ENCODE results near the gene TMEM135. TPM values are rescaled to one million over a fixed set of nuclear protein-coding genes. Genes with fewer than 3 reads are reported as not detected.

The TMEM135 gene
- total RNA-seq, 1 donor from 2014 or later: 15.9 TPM

- DNase-seq (ENCODE audit: extremely low read depth, low read depth, low spot score): no peak
These were observed 258.9 kb downstream of the TMEM135 start for GRCh38 chr11:87296627-87297026.

- no peak for DNase-seq (ENCODE audit: extremely low read depth, low read depth, low spot score)
These were observed 260.4 kb downstream of the TMEM135 start for GRCh38 chr11:87298155-87298554.

- DNase-seq (ENCODE audit: extremely low read depth, low read depth, low spot score): no peak
These were observed 261.3 kb downstream of the TMEM135 start for GRCh38 chr11:87299041-87299481.

- DNase-seq (ENCODE audit: extremely low read depth, low read depth, low spot score): no peak
These were observed 263.1 kb downstream of the TMEM135 start for GRCh38 chr11:87300640-87301380.

- DNase-seq (ENCODE audit: extremely low read depth, low read depth, low spot score): no peak
These were observed 264.2 kb downstream of the TMEM135 start for GRCh38 chr11:87301785-87302540.

GRCh38 chr11:87304412-87304811, 266.7 kb downstream of the TMEM135 start:
- no peak for DNase-seq (ENCODE audit: extremely low read depth, low read depth, low spot score)

- DNase-seq (ENCODE audit: extremely low read depth, low read depth, low spot score): no peak
These were observed 268.6 kb downstream of the TMEM135 start for GRCh38 chr11:87306262-87306851.

- no peak for DNase-seq (ENCODE audit: extremely low read depth, low read depth, low spot score)
These were observed 269.4 kb downstream of the TMEM135 start for GRCh38 chr11:87307101-87307500.

- DNase-seq (ENCODE audit: extremely low read depth, low read depth, low spot score): no peak
These were observed 277.5 kb downstream of the TMEM135 start for GRCh38 chr11:87315229-87315628.

GRCh38 chr11:87316491-87316890, 278.8 kb downstream of the TMEM135 start:
- no peak for DNase-seq (ENCODE audit: extremely low read depth, low read depth, low spot score)

GRCh38 chr11:87317441-87317840, 279.7 kb downstream of the TMEM135 start:
- no peak for DNase-seq (ENCODE audit: extremely low read depth, low read depth, low spot score)

GRCh38 chr11:87320123-87320522, 282.4 kb downstream of the TMEM135 start:
- DNase-seq (ENCODE audit: extremely low read depth, low read depth, low spot score): no peak

- no peak for DNase-seq (ENCODE audit: extremely low read depth, low read depth, low spot score)
These were observed 284.8 kb downstream of the TMEM135 start for GRCh38 chr11:87322568-87322967.

- DNase-seq (ENCODE audit: extremely low read depth, low read depth, low spot score): no peak
These were observed 286.2 kb downstream of the TMEM135 start for GRCh38 chr11:87323899-87324298.

GRCh38 chr11:87324817-87325489, 287.2 kb downstream of the TMEM135 start:
- no peak for DNase-seq (ENCODE audit: extremely low read depth, low read depth, low spot score)

- DNase-seq (ENCODE audit: extremely low read depth, low read depth, low spot score): no peak
These were observed 287.7 kb downstream of the TMEM135 start for GRCh38 chr11:87325490-87325872.

GRCh38 chr11:87326594-87326993, 288.9 kb downstream of the TMEM135 start:
- no peak for DNase-seq (ENCODE audit: extremely low read depth, low read depth, low spot score)

GRCh38 chr11:87329172-87329571, 291.4 kb downstream of the TMEM135 start:
- no peak for DNase-seq (ENCODE audit: extremely low read depth, low read depth, low spot score)

- DNase-seq (ENCODE audit: extremely low read depth, low read depth, low spot score): no peak
These were observed 292.5 kb downstream of the TMEM135 start for GRCh38 chr11:87330187-87330601.

- DNase-seq (ENCODE audit: extremely low read depth, low read depth, low spot score): no peak
These were observed 293.5 kb downstream of the TMEM135 start for GRCh38 chr11:87331273-87331672.

- DNase-seq (ENCODE audit: extremely low read depth, low read depth, low spot score): no peak
These were observed 300.4 kb downstream of the TMEM135 start for GRCh38 chr11:87338046-87338639.
